ENCODE results near the gene LHB.

GRCh38 chr19:48968813-48969218 is 48.1 kb downstream of the LHB start:
- no peak for TF ChIP-seq POLR2A (IDR thresholded peaks at IDR 0.05; ENCODE audit: low read depth, low read length)
- no peak for TF ChIP-seq TAF1 (IDR thresholded peaks at IDR 0.05; ENCODE audit: borderline replicate concordance, low read depth, low read length)

Measured in GM12892 (cell line).